CD4-positive, alpha-beta T cell treated with Interleukin-1 beta for 1 hour (primary cell): ENCODE results near the gene LY6G5C.

Experiments used
- DNase-seq, 2 donors: peaks; one replicate each; pipeline ENCODE4 v3.0.0-alpha.2; 2020 to 2022

The LY6G5C gene

DNA sequence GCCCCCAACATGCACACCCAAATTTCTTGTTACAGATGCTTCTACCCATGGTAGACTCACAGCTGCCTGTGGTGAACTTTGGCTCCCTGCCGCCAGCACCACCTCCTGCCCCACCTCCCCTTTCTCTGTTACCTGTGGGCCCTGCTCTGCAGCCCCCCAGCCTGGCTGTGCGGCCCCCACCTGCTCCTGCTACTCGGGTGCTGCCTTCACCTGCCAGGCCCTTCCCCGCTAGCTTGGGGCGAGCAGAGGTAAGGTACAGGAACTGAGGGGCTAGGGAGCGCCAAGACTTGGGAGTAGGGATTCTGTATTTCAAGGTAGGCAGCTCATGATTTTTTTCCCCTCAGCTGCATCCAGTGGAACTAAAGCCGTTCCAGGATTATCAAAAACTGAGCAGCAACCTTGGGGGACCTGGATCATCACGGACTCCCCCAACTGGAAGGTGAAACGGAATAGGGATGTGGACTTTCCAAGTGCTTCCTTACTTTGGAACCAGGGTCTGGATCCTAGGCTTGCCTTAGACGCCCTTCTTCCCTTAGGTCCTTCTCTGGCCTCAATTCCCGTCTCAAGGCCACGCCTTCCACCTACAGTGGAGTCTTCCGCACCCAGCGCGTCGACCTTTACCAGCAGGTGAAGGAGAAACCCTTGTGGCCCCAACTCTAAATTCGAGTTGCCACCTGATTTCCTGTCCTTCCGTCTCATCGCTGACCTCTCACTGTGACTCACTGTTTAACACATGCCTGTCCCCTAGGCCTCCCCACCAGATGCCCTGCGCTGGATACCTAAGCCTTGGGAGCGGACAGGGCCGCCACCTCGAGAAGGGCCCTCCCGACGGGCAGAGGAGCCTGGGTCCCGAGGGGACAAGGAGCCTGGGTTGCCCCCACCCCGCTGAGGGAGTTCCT is 43.9 kb downstream of the LY6G5C start:
- DNase-seq = no peak

DNA sequence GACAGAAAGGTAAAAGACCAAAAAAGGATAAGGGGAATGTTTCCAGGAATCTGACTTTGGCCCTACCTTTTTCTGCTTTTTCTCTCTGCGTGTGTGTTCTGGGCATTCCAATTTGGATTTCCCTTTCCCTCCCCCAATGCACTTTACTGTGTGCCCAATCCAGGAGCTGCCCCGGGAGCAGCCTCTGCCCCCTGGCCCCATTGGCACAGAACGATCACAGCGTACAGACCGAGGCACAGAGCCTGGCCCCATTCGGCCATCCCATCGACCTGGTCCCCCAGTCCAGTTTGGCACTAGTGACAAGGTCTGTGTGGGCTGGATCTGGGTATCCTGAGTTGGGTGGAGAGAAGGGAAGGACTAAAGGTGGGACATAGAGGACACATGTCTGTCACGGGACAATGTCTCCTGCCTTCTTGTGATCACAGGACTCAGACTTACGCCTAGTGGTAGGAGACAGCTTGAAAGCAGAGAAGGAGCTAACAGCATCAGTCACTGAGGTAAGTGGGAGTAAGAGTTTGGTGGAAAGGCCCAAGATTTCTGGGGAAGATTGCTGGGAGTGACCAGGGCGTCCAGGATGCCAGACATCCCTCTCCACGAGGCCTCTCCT is 45.8 kb downstream of the LY6G5C start:
- no peak for DNase-seq

DNA sequence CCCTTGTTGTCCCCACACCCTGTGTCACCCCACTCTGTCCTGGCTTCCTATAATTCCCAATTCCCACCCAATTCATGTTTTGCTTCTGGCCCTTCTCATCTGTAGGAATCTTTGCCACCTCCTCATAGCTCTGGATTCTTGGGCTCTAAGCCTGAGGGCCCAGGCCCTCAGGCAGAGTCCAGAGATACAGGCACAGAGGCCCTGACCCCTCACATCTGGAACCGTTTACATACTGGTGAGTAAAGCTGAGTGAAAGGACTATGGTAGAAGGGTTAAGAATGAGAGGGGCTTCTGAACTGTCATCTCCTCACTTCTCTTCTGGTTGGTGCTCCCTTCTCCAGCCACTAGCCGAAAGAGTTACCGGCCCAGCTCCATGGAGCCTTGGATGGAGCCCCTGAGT is 46.7 kb downstream of the LY6G5C start:
- DNase-seq = no peak

DNA sequence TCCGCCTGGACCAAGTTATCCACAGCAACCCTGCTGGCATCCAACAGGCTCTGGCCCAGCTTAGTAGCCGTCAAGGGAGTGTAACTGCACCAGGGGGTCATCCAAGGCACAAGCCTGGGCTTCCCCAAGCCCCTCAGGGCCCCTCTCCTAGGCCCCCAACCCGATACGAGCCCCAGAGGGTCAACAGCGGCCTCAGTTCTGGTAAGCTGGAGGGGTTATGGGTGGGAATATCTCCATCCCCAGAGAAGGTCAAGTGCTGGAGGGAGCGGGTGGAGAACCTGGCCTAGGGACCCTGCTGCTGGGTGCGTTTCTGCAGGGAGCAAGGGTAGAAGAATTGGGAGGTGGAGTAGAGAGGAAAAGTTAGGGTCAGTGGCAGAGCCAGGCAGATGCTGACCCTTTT is 47.4 kb downstream of the LY6G5C start:
- DNase-seq = no peak

DNA sequence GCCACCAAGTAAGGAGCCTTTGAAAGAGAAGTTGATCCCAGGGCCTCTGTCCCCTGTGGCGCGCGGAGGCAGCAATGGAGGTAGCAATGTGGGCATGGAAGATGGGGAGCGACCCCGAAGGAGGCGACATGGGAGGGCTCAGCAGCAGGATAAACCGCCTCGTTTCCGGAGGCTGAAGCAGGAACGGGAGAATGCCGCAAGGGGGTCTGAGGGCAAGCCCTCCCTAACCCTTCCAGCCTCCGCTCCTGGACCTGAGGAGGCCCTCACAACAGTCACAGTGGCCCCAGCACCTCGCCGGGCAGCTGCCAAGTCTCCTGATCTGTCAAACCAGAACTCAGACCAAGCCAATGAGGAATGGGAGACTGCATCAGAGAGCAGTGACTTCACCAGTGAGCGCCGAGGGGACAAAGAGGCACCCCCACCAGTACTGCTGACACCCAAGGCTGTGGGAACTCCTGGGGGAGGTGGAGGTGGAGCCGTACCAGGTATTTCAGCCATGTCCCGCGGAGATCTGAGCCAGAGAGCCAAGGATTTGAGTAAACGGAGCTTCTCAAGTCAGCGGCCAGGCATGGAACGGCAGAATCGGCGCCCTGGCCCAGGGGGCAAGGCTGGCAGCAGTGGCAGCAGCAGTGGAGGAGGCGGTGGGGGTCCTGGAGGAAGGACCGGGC is 48.5 kb downstream of the LY6G5C start:
- no peak for DNase-seq

DNA sequence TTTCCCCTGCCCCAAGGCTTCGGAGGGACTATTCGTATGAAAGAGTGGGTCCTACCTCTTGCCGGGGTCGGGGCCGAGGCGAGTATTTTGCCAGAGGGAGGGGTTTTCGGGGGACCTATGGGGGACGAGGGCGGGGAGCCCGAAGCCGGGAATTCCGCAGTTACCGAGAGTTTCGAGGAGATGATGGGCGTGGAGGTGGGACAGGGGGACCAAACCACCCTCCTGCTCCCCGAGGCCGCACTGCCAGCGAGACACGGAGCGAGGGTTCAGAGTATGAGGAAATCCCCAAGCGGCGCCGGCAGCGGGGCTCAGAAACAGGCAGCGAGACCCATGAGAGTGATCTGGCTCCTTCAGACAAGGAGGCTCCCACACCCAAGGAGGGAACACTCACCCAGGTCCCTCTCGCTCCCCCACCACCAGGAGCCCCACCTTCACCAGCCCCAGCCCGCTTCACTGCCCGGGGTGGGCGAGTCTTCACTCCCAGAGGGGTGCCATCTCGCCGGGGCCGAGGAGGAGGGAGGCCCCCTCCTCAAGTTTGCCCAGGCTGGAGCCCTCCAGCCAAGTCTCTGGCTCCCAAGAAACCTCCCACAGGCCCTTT is 49.1 kb downstream of the LY6G5C start:
- no peak for DNase-seq

DNA sequence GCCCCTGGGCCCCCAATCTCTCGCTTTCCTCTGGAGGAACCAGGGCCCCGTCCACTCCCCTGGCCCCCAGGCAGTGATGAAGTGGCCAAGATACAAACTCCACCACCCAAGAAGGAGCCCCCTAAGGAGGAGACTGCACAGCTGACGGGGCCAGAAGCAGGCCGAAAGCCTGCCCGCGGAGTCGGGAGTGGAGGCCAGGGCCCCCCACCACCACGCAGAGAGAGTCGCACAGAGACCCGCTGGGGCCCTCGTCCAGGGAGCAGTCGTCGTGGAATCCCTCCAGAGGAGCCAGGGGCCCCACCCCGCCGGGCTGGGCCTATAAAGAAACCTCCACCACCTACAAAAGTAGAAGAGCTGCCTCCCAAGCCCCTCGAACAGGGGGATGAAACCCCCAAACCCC is 49.7 kb downstream of the LY6G5C start:
- no peak for DNase-seq

DNA sequence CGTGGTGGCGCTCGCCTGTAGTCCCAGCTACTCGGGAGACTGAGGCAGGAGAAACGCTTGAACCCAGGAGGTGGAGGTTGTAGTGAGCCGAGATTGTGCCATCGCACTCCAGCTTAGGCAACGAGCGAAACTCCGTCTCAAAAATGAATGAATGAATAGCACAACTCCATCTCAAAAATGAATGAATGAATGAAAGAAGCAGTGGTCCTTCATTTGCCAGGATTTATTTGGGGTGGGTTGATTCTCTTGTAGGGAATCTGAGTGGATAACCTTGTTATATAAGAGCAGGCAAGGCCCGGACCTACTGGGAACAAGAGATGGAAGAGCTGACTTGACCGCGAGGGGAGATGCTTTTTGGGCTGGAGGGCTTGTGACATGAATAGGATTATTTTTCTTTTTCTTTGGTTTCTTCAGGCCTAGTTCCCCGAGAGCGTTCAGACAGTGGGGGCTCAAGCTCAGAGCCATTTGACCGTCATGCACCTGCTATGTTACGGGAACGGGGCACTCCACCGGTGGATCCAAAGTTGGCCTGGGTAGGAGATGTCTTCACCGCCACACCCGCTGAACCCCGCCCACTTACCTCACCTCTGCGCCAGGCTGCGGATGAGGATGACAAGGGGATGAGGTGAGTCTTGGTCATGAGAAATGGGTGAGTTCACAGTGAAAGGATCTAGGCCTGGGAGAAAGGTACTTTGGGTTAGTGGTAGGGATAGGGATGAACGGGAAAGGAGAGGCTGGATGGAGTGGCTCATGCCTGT is 50.5 kb downstream of the LY6G5C start:
- DNase-seq = no peak

DNA sequence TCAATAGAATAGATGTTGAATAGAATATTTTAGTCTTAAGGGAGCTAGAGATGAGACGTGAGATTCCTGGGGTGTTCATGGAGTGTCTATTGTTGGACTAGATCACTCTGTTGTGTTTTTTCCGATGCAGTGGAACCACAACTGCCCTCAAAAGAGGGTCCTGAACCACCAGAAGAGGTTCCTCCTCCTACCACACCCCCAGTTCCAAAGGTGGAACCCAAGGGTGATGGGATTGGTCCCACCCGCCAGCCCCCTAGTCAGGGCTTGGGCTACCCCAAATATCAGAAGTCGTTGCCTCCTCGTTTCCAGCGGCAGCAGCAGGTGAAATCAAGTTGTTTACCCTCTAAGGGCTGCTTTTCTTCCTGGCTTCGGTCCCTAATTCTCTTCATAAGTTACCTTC is 51.9 kb downstream of the LY6G5C start:
- DNase-seq = no peak

DNA sequence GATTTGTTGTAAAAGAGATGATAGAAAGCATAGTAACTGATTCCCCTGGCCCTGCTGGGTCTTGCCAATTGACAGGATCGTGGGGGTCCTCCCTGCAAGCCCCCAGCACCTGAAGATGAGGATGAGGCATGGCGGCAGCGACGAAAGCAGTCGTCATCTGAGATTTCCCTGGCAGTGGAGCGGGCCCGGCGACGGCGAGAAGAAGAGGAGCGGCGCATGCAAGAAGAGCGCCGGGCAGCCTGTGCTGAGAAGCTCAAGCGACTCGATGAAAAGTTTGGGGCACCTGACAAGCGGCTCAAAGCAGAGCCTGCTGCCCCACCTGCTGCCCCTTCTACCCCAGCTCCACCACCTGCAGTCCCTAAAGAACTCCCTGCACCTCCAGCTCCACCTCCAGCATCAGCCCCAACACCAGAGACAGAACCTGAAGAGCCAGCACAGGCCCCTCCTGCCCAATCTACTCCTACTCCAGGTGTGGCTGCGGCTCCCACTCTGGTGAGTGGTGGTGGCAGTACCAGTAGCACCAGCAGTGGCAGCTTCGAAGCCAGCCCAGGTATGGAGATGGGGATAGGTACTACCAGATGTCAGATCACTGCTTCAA is 53.1 kb downstream of the LY6G5C start:
- DNase-seq = no peak

DNA sequence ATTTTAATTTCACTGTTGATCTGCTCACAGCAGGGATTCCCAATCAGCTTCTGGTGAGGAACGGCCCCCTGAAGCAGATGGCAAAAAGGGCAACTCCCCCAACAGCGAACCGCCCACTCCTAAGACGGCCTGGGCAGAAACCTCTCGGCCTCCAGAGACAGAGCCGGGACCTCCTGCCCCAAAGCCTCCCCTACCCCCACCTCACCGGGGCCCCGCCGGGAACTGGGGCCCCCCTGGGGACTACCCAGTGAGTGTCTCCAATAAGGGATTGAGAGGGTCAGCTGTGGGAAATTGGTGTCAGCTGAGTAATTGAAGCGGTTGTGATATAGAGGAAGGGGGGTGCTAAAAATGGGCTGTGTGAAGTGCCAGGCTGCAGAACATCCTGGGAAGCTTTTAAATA is 53.9 kb downstream of the LY6G5C start:
- DNase-seq = no peak
